Measurements from ENCODE around the gene MYO5C. TPM values are rescaled to one million over a fixed set of nuclear protein-coding genes. Genes with fewer than 3 reads are reported as not detected.
A peak's percentile ranks its signal among the peaks of the same experiment; 100 is the strongest.

MYO5C gene
- total RNA-seq, 4 donors from 2014 or later = 56.1 to 151 (median 84.5) TPM

GRCh38 chr15:52338891-52339290 lies 43.3 kb upstream of the MYO5C start:
- WGBS, 2 donors (ENCODE audit: low coverage in 1 of 2) = 100% methylated on average over 1 of the region's 1 CpG
- Histone ChIP-seq H3K4me1 (no peaks in the 10 kb centered on the region), H3K9me3 (no peaks in the 10 kb centered on the region), H3K27me3 (no peaks in the 10 kb centered on the region), H3K4me3 (no peak overlapping the region), H3K27ac (no peak overlapping the region), H3K36me3 (no peaks in the 10 kb centered on the region)
- intact Hi-C loops (cut with DNase I; ENCODE audit: low total_unique reads) = no loop called here
- DNase-seq = no peak
- no peak for TF ChIP-seq EP300 (IDR thresholded peaks at IDR 0.05; ENCODE audit: low read depth)
- no peak for TF ChIP-seq POLR2AphosphoS5 (IDR thresholded peaks at IDR 0.05)
- TF ChIP-seq POLR2A (IDR thresholded peaks at IDR 0.05) = no peak
- in situ Hi-C loops (cut with MboI; ENCODE audit: low pct_ligation_motif_present in 1 of 4, low pct_unique_long_range_greater_than_20kb in 1 of 4, low sequenced_read_pairs in 3 of 4) = loop anchor here in 2 of 4 donors (25.0 kb wide), 1 partner anchor 398 kb away; no protein-coding TSS in a partner anchor

- no peak for TF ChIP-seq CTCF (IDR thresholded peaks at IDR 0.05)
- no peak for DNase-seq
- no peaks in the 10 kb centered on the region for H3K27me3 ChIP-seq
- no peak overlapping the region for H3K27ac ChIP-seq
- no peaks in the 10 kb centered on the region for H3K4me1 ChIP-seq
- H3K9me3 ChIP-seq = no peaks in the 10 kb centered on the region
- H3K36me3 ChIP-seq = no peaks in the 10 kb centered on the region
- intact Hi-C loops (cut with DNase I; ENCODE audit: low total_unique reads) (no loop called here), in situ Hi-C loops (cut with MboI; ENCODE audit: low pct_ligation_motif_present in 1 of 4, low pct_unique_long_range_greater_than_20kb in 1 of 4, low sequenced_read_pairs in 3 of 4) (loop anchor here in 2 of 4 donors (25.0 kb wide), 1 partner anchor 399 kb away; no protein-coding TSS in a partner anchor)
- no peak overlapping the region for H3K4me3 ChIP-seq
- WGBS, 2 donors (ENCODE audit: low coverage in 1 of 2) = 90 to 91% methylated on average over 1 to 3 of the region's 3 CpGs
Measured at GRCh38 chr15:52338058-52338457, 42.5 kb upstream of the MYO5C start.

DNA sequence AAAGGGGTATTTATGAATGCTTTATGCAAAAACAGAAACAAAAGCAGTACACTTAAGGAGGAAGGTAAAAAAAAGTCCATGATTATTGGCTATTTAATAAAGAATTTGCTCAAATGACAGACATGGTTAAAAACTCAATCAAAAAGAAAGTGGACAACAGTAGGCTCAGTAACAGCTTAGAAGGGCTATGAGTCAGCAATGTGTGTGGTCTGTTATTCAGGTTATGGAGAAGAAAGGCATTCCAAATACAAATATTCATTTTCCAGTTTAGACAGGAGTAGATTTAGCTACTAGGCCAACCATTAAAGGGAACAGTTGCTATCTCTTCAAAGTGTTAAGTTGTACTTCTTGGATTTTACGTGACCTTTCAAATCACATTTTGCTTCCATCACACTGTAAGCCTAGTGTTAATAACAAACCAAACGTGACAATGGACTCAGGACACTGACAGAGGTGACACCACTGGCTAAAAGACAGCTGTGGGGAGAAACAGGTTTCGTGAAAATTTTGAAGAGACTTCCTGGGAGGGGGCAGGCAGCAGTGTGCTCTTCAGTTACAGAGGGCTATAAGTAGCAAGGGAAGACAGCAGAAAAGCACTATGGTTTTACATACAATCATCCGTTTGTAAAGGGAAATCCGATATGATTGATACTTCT lies 41.7 kb upstream of the MYO5C start:
- no peaks in the 10 kb centered on the region for H3K27me3 ChIP-seq
- TF ChIP-seq EP300 (IDR thresholded peaks at IDR 0.05; ENCODE audit: low read depth) (no peak), CTCF (IDR thresholded peaks at IDR 0.05) (no peak), POLR2A (IDR thresholded peaks at IDR 0.05) (no peak), POLR2AphosphoS5 (IDR thresholded peaks at IDR 0.05) (no peak)
- no peaks in the 10 kb centered on the region for H3K9me3 ChIP-seq
- H3K4me1 ChIP-seq = no peaks in the 10 kb centered on the region
- no peak overlapping the region for H3K4me3 ChIP-seq
- H3K36me3 ChIP-seq = no peaks in the 10 kb centered on the region
- intact Hi-C loops (cut with DNase I; ENCODE audit: low total_unique reads) (no loop called here), in situ Hi-C loops (cut with MboI; ENCODE audit: low pct_ligation_motif_present in 1 of 4, low pct_unique_long_range_greater_than_20kb in 1 of 4, low sequenced_read_pairs in 3 of 4) (loop anchor here in 2 of 4 donors (25.0 kb wide), 1 partner anchor 400 kb away; no protein-coding TSS in a partner anchor)
- WGBS, 2 donors (ENCODE audit: low coverage in 1 of 2) = 89 to 92% methylated on average over 5 of the region's 5 CpGs
- no peak for DNase-seq
- no peak overlapping the region for H3K27ac ChIP-seq

- no peaks in the 10 kb centered on the region for H3K4me1 ChIP-seq
- DNase-seq = peak; percentile 38
- in situ Hi-C loops (cut with MboI; ENCODE audit: low pct_ligation_motif_present in 1 of 4, low pct_unique_long_range_greater_than_20kb in 1 of 4, low sequenced_read_pairs in 3 of 4) = loop anchor here in 2 of 4 donors (25.0 kb wide), 1 partner anchor 401 kb away; no protein-coding TSS in a partner anchor
- H3K27me3 ChIP-seq = no peaks in the 10 kb centered on the region
- intact Hi-C loops (cut with DNase I; ENCODE audit: low total_unique reads) = no loop called here
- TF ChIP-seq CTCF (IDR thresholded peaks at IDR 0.05) (peak in 3 of 5 experiments; percentile 14 to 19 (median 19)), POLR2AphosphoS5 (IDR thresholded peaks at IDR 0.05) (no peak), POLR2A (IDR thresholded peaks at IDR 0.05) (no peak), EP300 (IDR thresholded peaks at IDR 0.05; ENCODE audit: low read depth) (no peak)
- no peak overlapping the region for H3K4me3 ChIP-seq
- no peaks in the 10 kb centered on the region for H3K9me3 ChIP-seq
- no peak overlapping the region for H3K27ac ChIP-seq
- no peaks in the 10 kb centered on the region for H3K36me3 ChIP-seq
- 48 to 66% methylated on average over 4 of the region's 4 CpGs for WGBS, 2 donors (ENCODE audit: low coverage in 1 of 2)
Measured at GRCh38 chr15:52336529-52336928, 40.9 kb upstream of the MYO5C start.

All from transverse colon (tissue), 4 donors.